H9 (cell line): Measurements from ENCODE around the gene C11orf21. TPM values are rescaled to one million over a fixed set of nuclear protein-coding genes. Genes with fewer than 3 reads are reported as not detected.

Experiments used
- DNase-seq: peaks from one replicate; pipeline ENCODE4 v3.0.0-alpha.2; 2017
- H2AFZ ChIP-seq: one replicate; pipeline ENCODE4 v1.6.1; 2013; ENCODE audit warnings: mild to moderate bottlenecking, low read length, control low read depth, moderate library complexity
- H2AK5ac ChIP-seq: 2 replicates; pipeline ENCODE4 v1.6.1; 2013; ENCODE audit warnings: low read length, control low read depth, mixed read lengths; ENCODE audit not compliant: insufficient read length
- H2BK120ac ChIP-seq: one replicate; pipeline ENCODE4 v1.6.1; 2013; ENCODE audit warnings: low read depth, mild to moderate bottlenecking, low read length, control low read depth, inconsistent platforms; ENCODE audit not compliant: poor library complexity, severe bottlenecking
- H2BK12ac ChIP-seq: 2 replicates; pipeline ENCODE4 v1.6.1; 2013; ENCODE audit warnings: low read length, control low read depth, mixed read lengths, low read depth; ENCODE audit not compliant: insufficient read length
- H2BK15ac ChIP-seq: 2 replicates; pipeline ENCODE4 v1.6.1; 2013; ENCODE audit warnings: low read depth, low read length, control low read depth
- H2BK20ac ChIP-seq: one replicate; pipeline ENCODE4 v1.6.1; 2013; ENCODE audit warnings: low read depth, mild to moderate bottlenecking, low read length, control low read depth, inconsistent platforms; ENCODE audit not compliant: poor library complexity, severe bottlenecking
- H2BK5ac ChIP-seq: 2 replicates; pipeline ENCODE4 v1.6.1; 2013; ENCODE audit warnings: low read length, control low read depth, mixed read lengths; ENCODE audit not compliant: insufficient read length
- H3K14ac ChIP-seq: 2 replicates; pipeline ENCODE4 v1.6.1; 2013; ENCODE audit warnings: low read length, control low read depth; ENCODE audit not compliant: insufficient read depth
- H3K18ac ChIP-seq: 2 replicates; pipeline ENCODE4 v1.6.1; 2013; ENCODE audit warnings: low read depth, mild to moderate bottlenecking, mixed read lengths, low read length, control low read depth; ENCODE audit not compliant: insufficient read length
- H3K23ac ChIP-seq: 2 replicates; pipeline ENCODE4 v1.6.1; 2013; ENCODE audit warnings: low read length, control low read depth, mixed read lengths, low read depth; ENCODE audit not compliant: insufficient read length
- H3K23me2 ChIP-seq: 2 replicates; pipeline ENCODE4 v1.6.1; 2013; ENCODE audit warnings: low read depth, mild to moderate bottlenecking, mixed read lengths, low read length, control low read depth; ENCODE audit not compliant: insufficient read length, poor library complexity, severe bottlenecking
- H3K27ac ChIP-seq: 2 replicates; pipeline ENCODE4 v1.5.1; 2013; ENCODE audit warnings: low read length, control low read depth, mixed read lengths, low read depth; ENCODE audit not compliant: insufficient read length
- H3K27me3 ChIP-seq: 2 replicates; pipeline ENCODE4 v1.6.1; 2013; ENCODE audit warnings: low read length, control low read depth, inconsistent platforms; ENCODE audit not compliant: insufficient read depth
- H3K4ac ChIP-seq: 2 replicates; pipeline ENCODE4 v1.6.1; 2013; ENCODE audit warnings: low read depth, mild to moderate bottlenecking, control low read depth, inconsistent platforms, low read length, moderate library complexity
- H3K4me1 ChIP-seq: 2 replicates; pipeline ENCODE4 v1.6.1; 2013; ENCODE audit warnings: low read length, control low read depth, inconsistent platforms; ENCODE audit not compliant: insufficient read depth
- H3K4me2 ChIP-seq: 2 replicates; pipeline ENCODE4 v1.6.1; 2013; ENCODE audit warnings: low read length, control low read depth, mixed read lengths; ENCODE audit not compliant: insufficient read length, insufficient read depth
- H3K56ac ChIP-seq: 2 replicates; pipeline ENCODE4 v1.6.1; 2013; ENCODE audit warnings: low read depth, mild to moderate bottlenecking, mixed read lengths, low read length, control low read depth; ENCODE audit not compliant: insufficient read length
- H3K79me1 ChIP-seq: 2 replicates; pipeline ENCODE4 v1.6.1; 2013; ENCODE audit warnings: low read depth, mild to moderate bottlenecking, moderate library complexity, low read length, control low read depth, inconsistent platforms; ENCODE audit not compliant: insufficient read depth, poor library complexity, severe bottlenecking
- H3K79me2 ChIP-seq: 2 replicates; pipeline ENCODE4 v1.6.1; 2013; ENCODE audit warnings: low read length, control low read depth, inconsistent platforms; ENCODE audit not compliant: insufficient read depth
- H3K9ac ChIP-seq: 2 replicates; pipeline ENCODE4 v1.6.1; 2013; ENCODE audit warnings: low read length, control low read depth, mixed read lengths; ENCODE audit not compliant: insufficient read length; ENCODE audit errors: extremely low read depth
- H3K9me3 ChIP-seq: one replicate; pipeline ENCODE4 v1.6.1; 2013; ENCODE audit warnings: low read depth, low read length, inconsistent platforms; ENCODE audit not compliant: control insufficient read depth
- H3T11ph ChIP-seq: one replicate; pipeline ENCODE4 v1.6.1; 2013; ENCODE audit warnings: mild to moderate bottlenecking, low read length, control low read depth, inconsistent platforms
- H4K20me1 ChIP-seq: one replicate; pipeline ENCODE4 v1.6.1; 2013; ENCODE audit not compliant: control insufficient read depth, insufficient read length, insufficient read depth
- H4K5ac ChIP-seq: 2 replicates; pipeline ENCODE4 v1.6.1; 2013; ENCODE audit warnings: low read depth, mild to moderate bottlenecking, mixed read lengths, low read length, control low read depth; ENCODE audit not compliant: insufficient read length
- H4K8ac ChIP-seq: replicated peaks from 2 replicates; pipeline ENCODE4 v1.6.1; 2013; ENCODE audit warnings: low read length, control low read depth, mixed read lengths, low read depth; ENCODE audit not compliant: insufficient read length
- H4K91ac ChIP-seq: 2 replicates; pipeline ENCODE4 v1.6.1; 2013; ENCODE audit warnings: low read depth, mild to moderate bottlenecking, moderate library complexity, mixed read lengths, low read length, control low read depth; ENCODE audit not compliant: insufficient read length
- H3K27ac Mint-ChIP-seq, 3 experiments: 2 replicates in 2 of 3; 3 replicates in 1 of 3; pipeline ENCODE4 v1.8.0; 2020 to 2021; ENCODE audit warnings: mixed read lengths in 3 of 3, mild to moderate bottlenecking in 1 of 3, moderate library complexity in 1 of 3
- H3K27me3 Mint-ChIP-seq: 2 replicates; pipeline ENCODE4 v1.8.0; 2021; ENCODE audit warnings: low read depth, mild to moderate bottlenecking, moderate library complexity, mixed read lengths
- H3K36me3 Mint-ChIP-seq, 3 experiments: 2 replicates in 2 of 3; 3 replicates in 1 of 3; pipeline ENCODE4 v1.8.0; 2020 to 2021; ENCODE audit warnings: low read depth in 3 of 3, mixed read lengths in 3 of 3; ENCODE audit not compliant: insufficient read depth in 1 of 3
- H3K4me1 Mint-ChIP-seq, 2 experiments: 2 replicates each; pipeline ENCODE4 v1.8.0; 2020; ENCODE audit warnings: mixed read lengths in 2 of 2
- H3K4me3 Mint-ChIP-seq, 2 experiments: 2 replicates in 1 of 2; 3 replicates in 1 of 2; pipeline ENCODE4 v1.8.0; 2020 to 2021; ENCODE audit warnings: mild to moderate bottlenecking in 2 of 2, mixed read lengths in 2 of 2, moderate library complexity in 1 of 2
- H3K9me3 Mint-ChIP-seq, 2 experiments: 2 replicates in 1 of 2; 3 replicates in 1 of 2; pipeline ENCODE4 v1.8.0; 2020; ENCODE audit warnings: mild to moderate bottlenecking in 2 of 2, mixed read lengths in 2 of 2, moderate library complexity in 1 of 2
- CTCF ChIP-seq: fragments of 200-600 bp; sonication (generic); conservative IDR thresholded peaks from 3 replicates; pipeline ENCODE4 v1.8.0; 2021; ENCODE audit warnings: antibody characterized with exemption, mild to moderate bottlenecking
- WGBS: extraction: QIAGEN DNeasy Blood & Tissue Kit; methylation state at CpG from one replicate; pipeline ENCODE4 v1.1.7; 2013; ENCODE audit warnings: missing lambda C conversion rate, low lambda C conversion rate, mixed read lengths; ENCODE audit not compliant: insufficient read length; ENCODE audit errors: extremely low coverage; 5-methylcytosine and 5-hydroxymethylcytosine counted together
- total RNA-seq: library from RNA; stranded (reverse); gene quantifications from 2 replicates; pipeline ENCODE4 v1.2.1, GENCODE V29; 2021

The C11orf21 gene
- total RNA-seq, 1 experiment from 2014 or later: not detected

- no peaks in the 10 kb centered on the region; a peak in 1 of 7 replicates for H3K36me3 Mint-ChIP-seq
- Histone ChIP-seq H3K9ac (no peak overlapping the region), H4K5ac (no peak overlapping the region), H2AFZ (no peak overlapping the region), H3K4me1 (no peaks in the 10 kb centered on the region), H3K56ac (no peak overlapping the region), H4K91ac (no peak overlapping the region), H3K79me2 (no peaks in the 10 kb centered on the region), H3K9me3 (no peaks in the 10 kb centered on the region), H4K8ac (no peak overlapping the region), H2BK5ac (no peak overlapping the region), H4K20me1 (peaks cover 2% of the 10 kb centered on the region), H3K4me2 (no peak overlapping the region), H3K79me1 (no peaks in the 10 kb centered on the region), H2BK120ac (no peak overlapping the region), H3K27me3 (peaks cover 3% of the 10 kb centered on the region; the same call in 1 of the 2 replicates), H3K27ac (no peak overlapping the region), H3K23ac (no peak overlapping the region), H3T11ph (no peak overlapping the region), H3K18ac (no peak overlapping the region), H3K4ac (no peak overlapping the region), H2AK5ac (no peak overlapping the region), H3K23me2 (peaks cover 2% of the 10 kb centered on the region), H2BK20ac (no peak overlapping the region), H3K14ac (no peak overlapping the region), H2BK15ac (no peak overlapping the region), H2BK12ac (no peak overlapping the region)
- DNase-seq: no peak
- peaks cover 63% of the 10 kb centered on the region for H3K27me3 Mint-ChIP-seq
- no CpG with 5 or more reads among the region's 6 CpGs for WGBS
- no peak for TF ChIP-seq CTCF
- no peak overlapping the region for H3K27ac Mint-ChIP-seq
- H3K9me3 Mint-ChIP-seq: peaks cover 0 to 16% of the 10 kb centered on the region in 2 experiments; a peak in 3 of 5 replicates
- no peaks in the 10 kb centered on the region for H3K4me1 Mint-ChIP-seq
- H3K4me3 Mint-ChIP-seq: no peak overlapping the region
Observed at GRCh38 chr11:2252018-2252417, 49.7 kb downstream of the C11orf21 start.
